Stomach (tissue), 4 donors: ENCODE results near the gene TXNDC15.

ENCODE experiments used
- POLR2A ChIP-seq, 4 donors: fragments of 450-650 bp; IDR thresholded peaks; one replicate each; pipeline ENCODE4 v1.6.1; 2016; ENCODE audit warnings: antibody characterized with exemption in 4 of 4, control low read depth in 2 of 4, mild to moderate bottlenecking in 1 of 4, moderate library complexity in 1 of 4
- POLR2AphosphoS5 ChIP-seq, 3 donors: sonication (generic); formaldehyde crosslinking; IDR thresholded peaks; one replicate each; pipeline ENCODE4 v1.6.1; 2016; ENCODE audit warnings: antibody characterized with exemption in 3 of 3
- TF ChIP-seq, protein P1 (sequence below), 7 experiments: fragments of 450-650 bp in 4 of 7; fragments of 200-600 bp in 3 of 7; sonication (generic) in 3 of 7; IDR thresholded peaks; one replicate each; pipeline ENCODE4 v1.5.1; 2016 to 2019; ENCODE audit warnings: antibody characterized with exemption in 7 of 7, control low read depth in 2 of 7, mild to moderate bottlenecking in 1 of 7

DNA sequence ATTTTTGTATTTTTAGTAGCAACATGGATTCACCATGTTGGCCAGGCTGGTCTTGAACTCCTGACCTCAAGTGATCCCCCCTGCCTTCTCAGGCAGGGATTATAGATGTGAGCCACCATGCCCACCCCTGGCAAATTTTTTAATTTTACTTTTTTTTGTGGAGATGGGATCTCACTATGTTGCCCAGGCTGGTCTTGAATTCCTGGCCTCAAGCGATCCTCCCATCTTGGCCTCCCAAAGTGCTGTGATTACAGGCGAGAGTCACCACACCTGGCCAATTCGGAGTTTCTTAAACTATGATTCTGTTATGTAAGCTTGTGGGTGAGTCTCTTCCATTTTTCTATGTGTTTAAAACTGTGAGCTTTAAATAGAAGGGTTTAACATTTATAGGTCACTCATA lies 58.3 kb downstream of the TXNDC15 start:
- TF ChIP-seq, protein P1, sequence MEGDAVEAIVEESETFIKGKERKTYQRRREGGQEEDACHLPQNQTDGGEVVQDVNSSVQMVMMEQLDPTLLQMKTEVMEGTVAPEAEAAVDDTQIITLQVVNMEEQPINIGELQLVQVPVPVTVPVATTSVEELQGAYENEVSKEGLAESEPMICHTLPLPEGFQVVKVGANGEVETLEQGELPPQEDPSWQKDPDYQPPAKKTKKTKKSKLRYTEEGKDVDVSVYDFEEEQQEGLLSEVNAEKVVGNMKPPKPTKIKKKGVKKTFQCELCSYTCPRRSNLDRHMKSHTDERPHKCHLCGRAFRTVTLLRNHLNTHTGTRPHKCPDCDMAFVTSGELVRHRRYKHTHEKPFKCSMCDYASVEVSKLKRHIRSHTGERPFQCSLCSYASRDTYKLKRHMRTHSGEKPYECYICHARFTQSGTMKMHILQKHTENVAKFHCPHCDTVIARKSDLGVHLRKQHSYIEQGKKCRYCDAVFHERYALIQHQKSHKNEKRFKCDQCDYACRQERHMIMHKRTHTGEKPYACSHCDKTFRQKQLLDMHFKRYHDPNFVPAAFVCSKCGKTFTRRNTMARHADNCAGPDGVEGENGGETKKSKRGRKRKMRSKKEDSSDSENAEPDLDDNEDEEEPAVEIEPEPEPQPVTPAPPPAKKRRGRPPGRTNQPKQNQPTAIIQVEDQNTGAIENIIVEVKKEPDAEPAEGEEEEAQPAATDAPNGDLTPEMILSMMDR (IDR thresholded peaks at IDR 0.05): no peak
- TF ChIP-seq POLR2AphosphoS5 (IDR thresholded peaks at IDR 0.05): no peak
- no peak for TF ChIP-seq POLR2A (IDR thresholded peaks at IDR 0.05)
